HG03159 (cell line): ENCODE results near the gene TSPO.

Experiments
- ATAC-seq: cut with Tn5 transposase; IDR thresholded peaks from one replicate; pipeline ENCODE4 v1.9.1; 2021; ENCODE audit warnings: mild to moderate bottlenecking, moderate library complexity; ENCODE audit not compliant: unreplicated experiment

TSPO gene

DNA sequence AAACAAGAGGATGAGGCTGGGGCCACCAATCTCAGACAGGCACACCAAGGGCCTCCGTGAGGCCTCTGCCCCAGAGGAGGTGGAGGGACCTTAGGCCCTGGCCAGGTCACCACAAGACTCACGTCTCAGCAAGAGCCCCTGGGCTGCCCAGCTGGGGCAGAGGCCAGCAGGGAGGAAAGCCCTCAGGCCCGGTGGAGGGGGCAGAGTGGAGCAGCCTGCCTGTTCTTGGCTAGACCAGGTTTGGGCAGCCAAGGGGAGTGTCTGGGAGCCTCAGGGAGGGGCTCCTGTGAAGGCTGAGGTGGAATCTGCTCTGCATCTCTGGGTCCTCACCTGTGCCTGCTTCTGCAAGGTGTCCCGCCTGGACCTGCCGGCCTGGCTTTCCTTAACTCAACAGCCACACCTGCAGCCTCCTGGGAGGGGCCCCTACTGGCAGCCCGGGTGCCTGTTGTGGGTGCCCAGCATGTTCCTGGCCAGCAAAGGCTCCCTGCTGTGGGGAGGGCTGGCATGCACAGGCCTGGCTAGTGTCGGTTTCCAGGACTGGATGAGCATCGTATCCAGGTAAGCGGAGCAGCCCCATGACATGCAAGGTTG, 23.7 kb downstream of the TSPO start:
- no peak for ATAC-seq

- no peak for ATAC-seq
Measured at GRCh38 chr22:43176090-43176489, 24.7 kb downstream of the TSPO start.

GRCh38 chr22:43177479-43177878, 26.1 kb downstream of the TSPO start:
- ATAC-seq, result no peak

GRCh38 chr22:43179146-43179910, 28.0 kb downstream of the TSPO start:
- no peak for ATAC-seq

DNA sequence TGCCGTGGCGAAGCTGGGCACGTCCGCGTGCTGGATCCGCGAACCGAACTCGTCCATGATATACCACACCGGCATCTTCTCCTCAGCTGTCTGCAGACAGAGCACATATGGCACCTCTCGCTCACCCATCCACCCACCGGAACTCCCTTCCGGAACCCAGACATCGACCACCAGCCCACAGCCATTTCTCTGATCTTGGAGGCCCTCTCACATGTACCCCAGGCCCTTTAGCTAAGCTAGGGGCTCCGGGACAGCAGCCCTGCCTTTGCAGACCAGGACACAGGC, 28.5 kb downstream of the TSPO start:
- ATAC-seq, result no peak

DNA sequence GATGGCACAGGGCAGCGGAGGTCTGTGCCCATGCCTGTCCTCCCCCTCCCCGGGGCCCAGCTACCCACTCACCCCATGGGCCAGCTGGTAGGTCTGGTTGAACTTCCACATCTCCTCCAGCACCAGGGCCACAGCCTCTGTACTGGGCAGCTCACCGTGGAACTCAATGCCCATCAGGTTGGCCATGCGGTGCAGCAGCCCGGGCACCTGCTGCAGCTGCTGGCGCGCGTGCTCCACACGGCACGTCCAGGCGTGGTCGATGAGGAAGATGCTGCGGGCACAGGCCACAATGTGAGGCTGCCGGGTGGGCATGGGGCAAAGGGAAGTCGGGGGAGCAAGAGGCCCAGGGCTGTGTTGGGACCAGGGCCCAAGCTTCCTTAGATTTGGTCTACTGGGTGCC, 29.3 kb downstream of the TSPO start:
- ATAC-seq, result no peak

DNA sequence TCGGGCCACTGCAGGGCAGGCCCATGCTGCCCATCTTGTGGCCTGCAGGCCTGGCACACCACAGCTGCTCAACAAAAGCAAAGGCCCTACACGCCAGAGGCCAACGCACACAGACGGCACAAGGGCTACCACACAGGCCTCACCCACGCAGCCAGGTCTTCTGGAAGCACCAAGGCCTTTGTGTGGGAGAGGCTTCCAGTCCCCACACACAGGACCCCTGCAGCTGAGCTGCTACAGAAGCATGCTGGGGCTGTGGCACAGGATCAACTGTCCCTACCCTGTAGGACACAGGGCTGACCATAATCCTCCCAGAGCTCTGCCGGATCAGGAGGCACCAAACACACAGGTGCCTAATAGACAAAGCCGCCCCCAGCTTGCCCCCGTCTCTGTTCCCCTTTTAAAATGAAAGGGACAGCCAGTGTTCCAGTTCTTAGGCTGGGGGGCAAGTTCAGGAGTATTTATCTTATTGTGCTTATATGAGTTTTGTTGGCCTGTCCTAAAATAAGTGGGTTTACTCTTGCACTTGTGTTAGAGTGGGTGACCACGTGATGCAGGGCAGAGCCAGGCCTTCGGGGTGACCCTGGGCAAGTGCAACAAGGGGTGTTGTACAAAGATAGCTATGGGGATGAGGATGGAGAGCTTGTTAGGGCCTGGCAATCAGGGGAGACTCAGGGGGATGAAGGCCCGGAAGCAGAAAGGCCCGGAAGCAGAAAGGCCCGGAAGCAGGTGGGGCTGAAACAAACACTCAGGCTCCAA, 30.1 kb downstream of the TSPO start:
- ATAC-seq, result no peak

DNA sequence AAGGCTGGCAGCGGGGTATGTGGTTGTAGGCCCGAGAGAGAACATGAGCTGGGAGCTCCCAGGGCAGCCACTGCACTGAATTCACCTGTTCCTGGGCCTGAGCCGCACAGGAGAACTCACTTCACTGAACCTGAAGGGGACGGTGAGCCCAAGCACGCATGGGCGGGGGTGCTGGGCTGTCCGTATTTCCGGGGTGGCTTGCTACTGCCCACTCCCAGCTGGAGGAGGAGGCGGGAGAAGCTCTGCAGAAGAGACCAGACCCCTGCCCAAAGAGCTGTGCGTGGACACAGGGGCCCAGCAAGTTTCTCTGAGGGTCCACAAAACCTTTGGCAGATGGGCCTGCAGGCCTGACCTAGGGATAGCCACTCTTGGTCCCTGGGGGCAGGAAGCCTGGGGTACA, 30.8 kb downstream of the TSPO start:
- no peak for ATAC-seq

- no peak for ATAC-seq
Measured at GRCh38 chr22:43182726-43183125, 31.4 kb downstream of the TSPO start.

DNA sequence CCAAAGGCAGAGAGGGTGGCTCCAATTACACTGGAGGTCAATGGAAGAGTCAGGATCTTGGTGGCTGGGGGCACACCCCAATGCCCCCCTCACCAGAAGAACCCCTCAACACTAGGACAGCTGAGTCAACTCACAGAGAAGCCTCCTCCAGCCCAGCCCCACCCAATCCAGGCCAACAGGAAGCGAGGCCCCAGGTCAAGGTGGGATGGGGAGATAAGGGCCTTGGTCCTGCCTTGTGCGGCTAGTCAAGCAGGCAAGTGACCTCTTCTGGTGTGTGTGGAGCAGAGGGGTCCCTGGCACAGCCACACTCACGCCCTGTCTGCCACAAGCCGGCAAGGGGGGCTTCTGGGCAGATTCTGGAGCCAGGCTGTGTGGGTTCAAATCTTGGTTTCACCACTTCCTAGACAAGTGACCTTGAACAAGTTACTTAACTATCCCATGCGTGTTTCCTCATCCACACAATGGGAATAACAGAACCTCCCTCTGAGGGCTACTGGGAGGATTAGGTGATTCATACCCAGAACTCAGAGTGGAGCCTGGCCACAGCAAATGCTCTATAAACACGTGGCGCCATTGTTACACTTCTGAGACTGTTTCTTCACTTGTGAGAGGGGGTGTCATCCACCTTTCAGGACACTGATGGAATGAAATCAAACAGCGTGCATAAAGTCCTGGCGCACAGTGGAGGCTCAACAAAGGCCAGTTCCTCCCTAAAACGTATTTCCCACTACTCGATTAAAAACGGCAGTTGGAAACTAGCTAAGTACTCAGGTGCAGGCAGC, 32.3 kb downstream of the TSPO start:
- no peak for ATAC-seq

DNA sequence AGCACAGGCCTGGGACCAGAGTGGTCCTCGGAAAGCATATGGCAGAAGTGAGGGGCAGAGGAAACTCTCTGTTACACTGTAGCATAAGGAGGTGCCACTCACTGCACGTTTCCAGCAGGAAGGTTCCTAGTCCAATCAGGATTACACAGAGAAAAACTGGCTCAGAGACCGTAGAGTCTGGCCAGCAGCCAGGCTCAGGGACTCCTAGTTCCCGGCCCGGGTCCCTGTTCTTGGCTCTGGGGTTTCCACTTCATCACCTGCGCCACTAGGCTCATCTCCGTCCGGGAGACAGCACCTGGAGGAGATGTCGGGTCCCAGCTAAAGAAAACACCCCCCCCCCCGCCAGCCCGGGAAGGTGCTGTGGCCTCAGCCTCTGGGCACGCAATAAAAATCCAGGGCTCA, 34.5 kb downstream of the TSPO start:
- ATAC-seq, result no peak

GRCh38 chr22:43186272-43187170, 35.2 kb downstream of the TSPO start, which contains the start of gene TTLL12:
Gene TTLL12, minus strand, starts transcription at chr22:43187134. Its CDS starts 65 bp downstream, at chr22:43187069.
- ATAC-seq, result peak; percentile 43

DNA sequence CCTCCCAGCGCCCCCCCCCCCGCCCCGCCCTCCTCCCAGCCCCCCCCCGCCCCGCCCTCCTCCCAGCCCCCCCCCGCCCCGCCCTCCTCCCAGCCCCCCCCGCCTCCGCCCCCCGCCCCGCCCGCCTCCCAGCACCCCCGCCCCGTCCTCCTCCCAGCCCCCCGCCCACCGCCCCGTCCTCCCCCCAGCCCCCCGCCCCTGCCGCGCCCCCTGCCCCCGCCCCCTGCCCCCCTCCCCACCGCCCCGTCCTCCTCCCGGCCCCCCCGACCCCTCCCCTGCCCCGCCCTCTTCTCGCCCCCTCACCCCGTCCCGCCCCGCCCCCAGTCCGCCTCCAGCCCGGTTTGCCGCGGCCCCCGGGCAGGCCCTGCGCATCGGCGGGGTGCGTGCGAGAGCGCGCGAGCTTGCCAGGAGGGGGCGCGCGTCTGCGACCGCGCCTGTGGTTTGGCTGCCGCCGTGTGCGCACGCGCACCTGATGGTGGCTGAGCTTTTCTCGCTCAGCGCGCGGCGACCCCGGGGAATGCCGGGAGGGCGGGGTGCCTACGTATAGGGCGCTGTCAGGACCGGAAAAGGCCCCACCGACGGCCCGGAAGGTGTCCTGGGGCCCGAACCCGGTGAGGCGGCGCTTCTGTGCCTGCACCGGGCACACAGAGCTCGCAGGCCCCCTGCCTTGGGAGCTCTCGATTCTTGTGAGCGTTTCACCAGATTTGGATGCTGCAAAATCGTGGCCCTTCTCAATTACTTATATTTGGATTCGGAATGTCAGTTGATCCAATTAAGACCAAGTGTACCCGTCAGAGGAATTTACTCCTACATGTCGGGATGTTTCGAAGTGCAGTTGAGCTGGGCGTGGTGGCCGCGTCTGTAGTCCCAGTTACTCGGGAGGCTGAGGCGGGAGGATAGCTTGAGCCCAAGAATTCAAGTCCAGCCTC, 36.1 kb downstream of the TSPO start:
- peak; percentile 75 for ATAC-seq

GRCh38 chr22:43188829-43189545, 37.6 kb downstream of the TSPO start:
- no peak for ATAC-seq

DNA sequence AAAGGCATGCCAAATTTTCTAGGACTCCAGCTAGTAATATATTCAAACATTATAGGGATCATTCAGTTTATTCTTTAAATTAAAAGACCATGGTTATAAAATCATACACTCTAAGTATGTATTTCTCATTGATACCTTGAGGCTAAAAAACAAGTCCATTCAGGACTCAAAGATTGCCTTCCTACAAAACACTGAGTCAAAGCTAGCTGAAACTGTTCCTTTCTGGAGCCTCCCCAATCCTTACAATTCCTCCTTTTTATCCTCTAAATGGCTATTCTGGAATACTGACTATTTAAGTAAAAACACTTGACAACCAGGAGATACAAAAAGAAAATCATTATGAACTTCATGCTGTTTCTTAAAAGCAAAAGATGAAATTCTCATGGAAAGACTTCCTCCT, 40.5 kb downstream of the TSPO start:
- ATAC-seq, result no peak

- no peak for ATAC-seq
Measured at GRCh38 chr22:43197271-43197941, 46.0 kb downstream of the TSPO start.

DNA sequence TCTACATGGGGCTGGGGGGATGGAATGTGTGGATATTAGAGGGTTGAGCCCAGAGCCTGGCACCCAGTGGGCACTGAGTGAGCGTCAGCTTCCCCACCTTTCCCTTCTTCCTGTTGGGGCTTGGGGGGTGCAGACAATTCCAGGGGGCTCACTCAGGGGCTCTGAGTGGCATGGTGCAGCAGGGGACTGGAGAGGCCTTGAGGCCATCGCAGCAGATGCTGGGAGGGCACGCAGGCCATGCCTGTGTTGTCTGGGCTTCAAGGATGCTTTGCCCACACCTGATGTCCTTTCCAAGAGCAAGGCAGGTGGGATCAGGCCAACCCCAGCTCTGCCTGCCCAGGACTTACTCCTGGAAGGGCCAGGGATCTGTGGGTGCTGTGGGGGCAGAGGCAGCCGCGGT, 46.8 kb downstream of the TSPO start:
- no peak for ATAC-seq

DNA sequence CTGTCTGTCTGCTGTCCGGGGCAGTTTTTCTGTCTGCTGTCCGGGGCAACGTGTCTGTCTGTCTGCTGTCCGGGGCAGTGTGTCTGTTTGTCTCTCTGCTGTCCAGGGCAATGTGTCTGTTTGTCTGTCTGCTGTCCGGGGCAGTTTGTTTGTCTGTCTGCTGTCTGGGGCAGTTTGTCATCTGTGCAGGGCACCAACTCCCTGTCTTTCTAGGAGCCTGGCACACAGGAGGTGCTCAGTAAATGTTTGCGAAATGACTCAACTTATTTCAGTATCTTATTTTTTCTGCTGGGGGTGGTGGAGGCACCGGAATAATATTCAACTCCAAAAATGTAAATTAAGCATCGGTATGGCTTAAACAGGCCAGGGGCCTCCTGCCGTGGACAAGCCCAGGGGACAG, 47.6 kb downstream of the TSPO start:
- no peak for ATAC-seq
